GM12875 (cell line): ENCODE results near the gene ZNF444.
"Not testable (repeated sequence)": the region's sequence is repeated elsewhere in the genome, so short reads cannot be mapped to it uniquely, and the experiment has no call there.

ENCODE experiments used
- H3K4me3 ChIP-seq: one replicate; pipeline ENCODE4 v1.5.1; 2011; ENCODE audit warnings: low read depth, low read length, control low read depth
- CTCF ChIP-seq: IDR thresholded peaks from 2 replicates; pipeline ENCODE4 v1.5.1; 2011; ENCODE audit warnings: low read depth, mild to moderate bottlenecking, control low read depth, inconsistent platforms, low read length, moderate library complexity, borderline replicate concordance; ENCODE audit not compliant: insufficient read depth

ZNF444 gene

GRCh38 chr19:56209091-56209490 is 68.0 kb downstream of the ZNF444 start:
- no peak overlapping the region for H3K4me3 ChIP-seq
- no peak for TF ChIP-seq CTCF

- not testable (repeated sequence) for H3K4me3 ChIP-seq
Measured at GRCh38 chr19:56210036-56210435, 68.9 kb downstream of the ZNF444 start.
